BLaER1 treated with 17β-estradiol and CSF1 and Interleukin-3, amounts not matched to agents 10 nM and 100 nM (cell line): ENCODE measurements around the gene EP400.

ENCODE experiments used
- H3K27ac ChIP-seq, 11 experiments: shearing (Covaris generic); formaldehyde crosslinking; 2 replicates each; pipeline ENCODE4 v1.8.1; 2022
- H3K27me3 ChIP-seq, 11 experiments: shearing (Covaris generic); formaldehyde crosslinking; 2 replicates each; pipeline ENCODE4 v1.8.1; 2022
- H3K36me3 ChIP-seq, 11 experiments: shearing (Covaris generic); formaldehyde crosslinking; 2 replicates each; pipeline ENCODE4 v1.8.1; 2022
- H3K4me1 ChIP-seq, 10 experiments: shearing (Covaris generic); formaldehyde crosslinking; 2 replicates each; pipeline ENCODE4 v1.8.1; 2022
- H3K4me2 ChIP-seq, 11 experiments: shearing (Covaris generic); formaldehyde crosslinking; 2 replicates each; pipeline ENCODE4 v1.8.1; 2022
- H3K4me3 ChIP-seq, 10 experiments: shearing (Covaris generic); formaldehyde crosslinking; 2 replicates each; pipeline ENCODE4 v1.8.1; 2022
- H3K9ac ChIP-seq, 11 experiments: shearing (Covaris generic); formaldehyde crosslinking; 2 replicates each; pipeline ENCODE4 v1.8.1; 2022
- H3K9me3 ChIP-seq, 11 experiments: shearing (Covaris generic); formaldehyde crosslinking; replicated peaks in 1 of 11; 2 replicates each; pipeline ENCODE4 v1.8.1; 2022
- H4K20me1 ChIP-seq, 11 experiments: shearing (Covaris generic); formaldehyde crosslinking; 2 replicates each; pipeline ENCODE4 v1.8.1; 2022
- Cebpa-rat ChIP-seq, 11 experiments: shearing (Covaris generic); IDR thresholded peaks; 2 replicates each; pipeline ENCODE4 v1.8.1; 2022

EP400 gene, protein sequence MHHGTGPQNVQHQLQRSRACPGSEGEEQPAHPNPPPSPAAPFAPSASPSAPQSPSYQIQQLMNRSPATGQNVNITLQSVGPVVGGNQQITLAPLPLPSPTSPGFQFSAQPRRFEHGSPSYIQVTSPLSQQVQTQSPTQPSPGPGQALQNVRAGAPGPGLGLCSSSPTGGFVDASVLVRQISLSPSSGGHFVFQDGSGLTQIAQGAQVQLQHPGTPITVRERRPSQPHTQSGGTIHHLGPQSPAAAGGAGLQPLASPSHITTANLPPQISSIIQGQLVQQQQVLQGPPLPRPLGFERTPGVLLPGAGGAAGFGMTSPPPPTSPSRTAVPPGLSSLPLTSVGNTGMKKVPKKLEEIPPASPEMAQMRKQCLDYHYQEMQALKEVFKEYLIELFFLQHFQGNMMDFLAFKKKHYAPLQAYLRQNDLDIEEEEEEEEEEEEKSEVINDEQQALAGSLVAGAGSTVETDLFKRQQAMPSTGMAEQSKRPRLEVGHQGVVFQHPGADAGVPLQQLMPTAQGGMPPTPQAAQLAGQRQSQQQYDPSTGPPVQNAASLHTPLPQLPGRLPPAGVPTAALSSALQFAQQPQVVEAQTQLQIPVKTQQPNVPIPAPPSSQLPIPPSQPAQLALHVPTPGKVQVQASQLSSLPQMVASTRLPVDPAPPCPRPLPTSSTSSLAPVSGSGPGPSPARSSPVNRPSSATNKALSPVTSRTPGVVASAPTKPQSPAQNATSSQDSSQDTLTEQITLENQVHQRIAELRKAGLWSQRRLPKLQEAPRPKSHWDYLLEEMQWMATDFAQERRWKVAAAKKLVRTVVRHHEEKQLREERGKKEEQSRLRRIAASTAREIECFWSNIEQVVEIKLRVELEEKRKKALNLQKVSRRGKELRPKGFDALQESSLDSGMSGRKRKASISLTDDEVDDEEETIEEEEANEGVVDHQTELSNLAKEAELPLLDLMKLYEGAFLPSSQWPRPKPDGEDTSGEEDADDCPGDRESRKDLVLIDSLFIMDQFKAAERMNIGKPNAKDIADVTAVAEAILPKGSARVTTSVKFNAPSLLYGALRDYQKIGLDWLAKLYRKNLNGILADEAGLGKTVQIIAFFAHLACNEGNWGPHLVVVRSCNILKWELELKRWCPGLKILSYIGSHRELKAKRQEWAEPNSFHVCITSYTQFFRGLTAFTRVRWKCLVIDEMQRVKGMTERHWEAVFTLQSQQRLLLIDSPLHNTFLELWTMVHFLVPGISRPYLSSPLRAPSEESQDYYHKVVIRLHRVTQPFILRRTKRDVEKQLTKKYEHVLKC (N-terminal part only)

DNA sequence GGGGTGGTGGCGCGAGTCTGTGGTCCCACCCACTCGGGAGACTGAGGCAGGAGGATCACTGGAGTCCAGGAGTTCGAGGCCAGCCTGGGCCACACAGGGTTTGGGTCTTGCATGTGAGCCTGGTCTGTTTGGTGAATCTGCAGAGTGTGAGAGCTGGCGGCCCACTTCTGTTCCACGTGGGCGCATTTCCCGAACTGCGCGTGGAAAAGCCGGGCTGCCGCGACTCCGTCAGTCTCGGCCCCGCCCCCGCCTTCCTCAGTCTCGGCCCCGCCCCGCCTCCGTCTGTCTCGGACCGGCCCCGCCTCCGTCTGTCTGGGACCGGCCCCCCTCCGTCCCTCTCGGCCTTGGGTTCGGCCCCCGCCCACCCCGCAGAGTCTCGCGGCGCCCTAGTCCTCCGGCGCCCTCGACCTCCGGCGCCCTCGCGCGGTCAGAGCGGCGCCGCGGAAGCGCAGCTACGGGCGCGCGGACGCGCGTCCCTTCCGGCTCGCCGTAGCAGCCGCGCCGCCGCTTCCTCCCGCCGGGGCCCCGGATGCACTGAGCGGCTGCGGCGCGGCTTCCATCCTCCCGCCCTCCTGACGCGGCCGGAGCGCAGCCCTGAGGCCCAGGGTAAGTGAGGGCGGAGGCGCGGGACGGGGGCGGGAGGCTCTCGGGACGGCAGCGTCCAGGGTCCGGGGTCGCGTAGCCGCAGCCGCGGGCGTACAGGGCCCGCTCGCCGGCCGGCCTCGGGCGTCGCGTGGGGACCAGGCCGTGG is at the start of gene EP400:
Gene EP400, plus strand, starts transcription at position 512 of the 751 bp plus-strand sequence. CDS start 10,678 bp downstream, outside the sequence.
- Histone ChIP-seq H4K20me1 (peaks cover 14 to 66% (median 53%) of the 10 kb centered on the region in 11 experiments; a peak in 21 of 22 replicates), H3K4me3 (peak within 1 kb of the TSS; percentile 92 to 100 (median 98)), H3K9me3 (no peaks in the 10 kb centered on the region), H3K9ac (peak within 1 kb of the TSS; percentile 91 to 98 (median 97)), H3K4me2 (peak within 1 kb of the TSS; percentile 75 to 99 (median 91)), H3K27me3 (no peaks in the 10 kb centered on the region), H3K4me1 (peaks cover 13 to 53% (median 36%) of the 10 kb centered on the region in 10 experiments), H3K27ac (peak within 1 kb of the TSS; percentile 72 to 96 (median 92)), H3K36me3 (peaks cover 4 to 18% (median 11%) of the 10 kb centered on the region in 11 experiments; a peak in 20 of 22 replicates)
- no peak for TF ChIP-seq Cebpa-rat (IDR thresholded peaks at IDR 0.05)

DNA sequence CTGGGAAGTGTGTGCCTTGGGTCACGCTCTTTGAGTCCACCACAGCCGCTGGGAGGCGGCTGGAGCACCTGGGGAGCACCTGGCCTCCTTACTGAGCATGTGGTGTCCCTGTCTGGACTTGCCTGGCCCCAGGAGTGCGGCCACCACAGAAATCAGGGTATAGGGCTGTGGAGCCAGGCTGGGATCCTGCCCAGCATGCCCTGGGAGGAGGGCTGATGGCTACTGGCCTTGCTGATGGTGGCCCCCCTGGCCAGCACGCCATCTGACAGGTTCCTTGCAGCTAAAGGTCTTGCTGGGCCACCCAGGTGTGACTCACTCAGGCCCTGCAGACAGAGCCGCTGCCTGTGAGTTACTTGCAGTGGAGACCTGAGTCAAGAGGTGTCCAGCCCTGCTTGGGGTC is 49.3 kb upstream of the EP400 start:
- no peak overlapping the region for H3K4me3 ChIP-seq
- TF ChIP-seq Cebpa-rat (IDR thresholded peaks at IDR 0.05): no peak
- H3K9me3 ChIP-seq: no peaks in the 10 kb centered on the region
- H3K36me3 ChIP-seq: peaks cover 0 to 39% (median 17%) of the 10 kb centered on the region in 11 experiments; a peak in 15 of 22 replicates
- peaks cover 35 to 96% (median 86%) of the 10 kb centered on the region in 10 experiments for H3K4me1 ChIP-seq
- peak overlapping the region in 1 of 11 experiments; percentile 27; a peak in 2 of 22 replicates for H3K9ac ChIP-seq
- H3K27me3 ChIP-seq: no peaks in the 10 kb centered on the region
- peak overlapping the region in 2 of 11 experiments; percentile 37 to 54; a peak in 3 of 22 replicates for H3K27ac ChIP-seq
- H3K4me2 ChIP-seq: peak overlapping the region in 5 of 11 experiments; percentile 0 to 100 (median 28); a peak in 5 of 22 replicates
- H4K20me1 ChIP-seq: peaks cover 80 to 100% (median 100%) of the 10 kb centered on the region in 11 experiments

DNA sequence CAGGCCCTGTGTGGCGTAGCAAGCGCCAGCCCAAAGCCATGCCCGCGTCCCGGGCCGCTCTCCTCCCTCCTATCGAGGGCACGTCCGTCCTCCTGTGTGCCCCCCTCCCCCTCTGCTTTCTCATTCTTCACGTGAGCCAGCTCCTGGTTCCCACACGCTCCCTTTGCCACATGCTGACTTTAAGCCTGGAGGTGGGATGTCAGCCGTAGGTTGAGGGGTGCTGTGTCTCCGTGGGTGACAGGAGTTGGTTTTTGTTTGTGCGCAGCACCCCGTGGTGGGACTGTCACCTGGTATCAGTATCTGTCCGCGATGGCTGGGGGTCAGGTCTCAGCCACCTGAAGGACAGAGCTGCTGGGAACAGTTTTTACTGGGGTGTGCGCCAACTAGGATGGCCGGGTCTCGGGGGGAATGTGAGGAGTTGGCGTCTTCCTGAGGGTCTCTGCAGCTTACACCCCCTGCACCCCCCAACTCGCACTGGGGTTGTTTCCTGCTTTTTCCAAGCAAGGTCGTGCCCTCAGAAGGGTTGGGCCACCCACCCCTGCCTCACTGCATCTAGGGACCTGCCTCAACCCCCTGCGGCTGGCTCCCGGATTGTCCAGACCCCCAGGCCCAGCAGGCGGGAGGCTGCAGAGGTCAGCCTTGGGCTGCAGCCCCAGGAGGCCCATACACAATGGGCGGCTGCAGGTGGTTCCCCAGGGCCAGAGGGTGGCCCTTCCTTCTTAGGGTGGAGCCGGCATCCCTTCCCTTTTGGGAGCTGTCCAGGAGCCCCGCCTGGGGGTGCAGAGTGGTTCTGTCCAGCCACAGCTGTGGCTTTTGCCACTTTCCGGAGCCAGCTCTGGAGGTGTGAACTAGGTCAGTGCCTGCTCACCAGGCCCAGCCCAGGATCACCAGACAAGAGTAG is 48.1 kb upstream of the EP400 start:
- Histone ChIP-seq H3K9me3 (no peaks in the 10 kb centered on the region), H3K27ac (0 out of 22 replicates have a peak overlapping the region, but pooled peaks of 1 of the 11 experiments have one; percentile 17), H3K27me3 (no peaks in the 10 kb centered on the region), H3K4me1 (peaks cover 25 to 87% (median 75%) of the 10 kb centered on the region in 10 experiments), H3K4me3 (no peak overlapping the region), H3K9ac (peak overlapping the region in 3 of 11 experiments; percentile 39 to 59 (median 56); a peak in 4 of 22 replicates), H3K36me3 (peaks cover 0 to 51% (median 25%) of the 10 kb centered on the region in 11 experiments; a peak in 18 of 22 replicates), H3K4me2 (peak overlapping the region in 9 of 11 experiments; percentile 1 to 67 (median 44); a peak in 12 of 22 replicates), H4K20me1 (peaks cover 83 to 100% (median 100%) of the 10 kb centered on the region in 11 experiments)
- TF ChIP-seq Cebpa-rat (IDR thresholded peaks at IDR 0.05): no peak

DNA sequence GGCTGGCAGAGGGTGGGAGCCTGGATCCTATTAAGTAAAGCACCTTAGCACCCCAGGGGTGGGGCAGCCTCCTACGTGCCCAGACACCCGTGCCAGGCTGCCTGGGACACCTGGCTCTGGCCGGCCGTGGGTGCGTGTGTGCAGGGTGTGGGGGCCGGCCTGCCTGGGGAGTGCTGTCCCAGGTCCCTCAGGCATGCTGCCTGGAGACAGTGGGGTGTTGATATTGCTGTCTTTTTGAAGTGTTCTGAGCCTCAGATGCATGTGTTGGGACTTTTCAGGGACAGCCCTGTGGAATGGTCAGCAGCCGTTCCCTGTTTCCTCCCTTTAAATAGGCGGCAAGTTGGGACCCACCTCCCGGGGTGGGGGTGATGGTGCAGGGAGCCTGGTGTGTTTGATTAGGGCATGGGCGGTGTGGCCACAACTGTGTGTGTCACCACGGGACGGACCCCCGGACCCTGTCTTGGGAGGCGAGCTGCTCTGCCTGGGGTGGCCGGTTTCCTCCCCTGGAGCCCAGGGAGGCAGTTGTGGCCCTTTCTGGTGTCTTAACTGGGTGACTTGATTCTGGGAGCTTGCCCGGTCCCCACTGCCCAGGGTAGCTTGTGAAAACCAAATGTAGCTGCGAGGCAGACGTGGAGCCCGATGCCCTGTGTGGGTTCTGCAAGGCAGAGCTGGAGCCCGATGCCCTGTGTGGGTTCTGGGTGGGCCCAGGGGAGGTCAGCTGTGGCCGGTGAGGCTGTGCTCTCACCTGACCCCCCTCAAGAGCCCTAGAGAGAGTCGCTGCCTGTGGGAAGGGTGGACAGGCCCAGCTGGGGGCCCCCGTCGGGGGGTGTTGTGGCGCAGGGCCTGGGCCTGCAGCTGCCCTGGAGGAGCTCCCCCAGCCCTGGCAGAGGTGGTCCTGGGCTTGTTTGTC is 47.2 kb upstream of the EP400 start:
- peaks cover 83 to 100% (median 100%) of the 10 kb centered on the region in 11 experiments for H4K20me1 ChIP-seq
- H3K27ac ChIP-seq: peak overlapping the region in 4 of 11 experiments; percentile 4 to 48 (median 29); a peak in 5 of 22 replicates
- no peak for TF ChIP-seq Cebpa-rat (IDR thresholded peaks at IDR 0.05)
- H3K4me2 ChIP-seq: peak overlapping the region in 9 of 11 experiments; percentile 1 to 67 (median 44); a peak in 16 of 22 replicates
- no peaks in the 10 kb centered on the region for H3K9me3 ChIP-seq
- peaks cover 16 to 78% (median 66%) of the 10 kb centered on the region in 10 experiments for H3K4me1 ChIP-seq
- H3K9ac ChIP-seq: peak overlapping the region in 8 of 11 experiments; percentile 6 to 59 (median 40); a peak in 10 of 22 replicates
- peaks cover 4 to 60% (median 34%) of the 10 kb centered on the region in 11 experiments; a peak in 21 of 22 replicates for H3K36me3 ChIP-seq
- no peaks in the 10 kb centered on the region for H3K27me3 ChIP-seq
- H3K4me3 ChIP-seq: no peak overlapping the region

DNA sequence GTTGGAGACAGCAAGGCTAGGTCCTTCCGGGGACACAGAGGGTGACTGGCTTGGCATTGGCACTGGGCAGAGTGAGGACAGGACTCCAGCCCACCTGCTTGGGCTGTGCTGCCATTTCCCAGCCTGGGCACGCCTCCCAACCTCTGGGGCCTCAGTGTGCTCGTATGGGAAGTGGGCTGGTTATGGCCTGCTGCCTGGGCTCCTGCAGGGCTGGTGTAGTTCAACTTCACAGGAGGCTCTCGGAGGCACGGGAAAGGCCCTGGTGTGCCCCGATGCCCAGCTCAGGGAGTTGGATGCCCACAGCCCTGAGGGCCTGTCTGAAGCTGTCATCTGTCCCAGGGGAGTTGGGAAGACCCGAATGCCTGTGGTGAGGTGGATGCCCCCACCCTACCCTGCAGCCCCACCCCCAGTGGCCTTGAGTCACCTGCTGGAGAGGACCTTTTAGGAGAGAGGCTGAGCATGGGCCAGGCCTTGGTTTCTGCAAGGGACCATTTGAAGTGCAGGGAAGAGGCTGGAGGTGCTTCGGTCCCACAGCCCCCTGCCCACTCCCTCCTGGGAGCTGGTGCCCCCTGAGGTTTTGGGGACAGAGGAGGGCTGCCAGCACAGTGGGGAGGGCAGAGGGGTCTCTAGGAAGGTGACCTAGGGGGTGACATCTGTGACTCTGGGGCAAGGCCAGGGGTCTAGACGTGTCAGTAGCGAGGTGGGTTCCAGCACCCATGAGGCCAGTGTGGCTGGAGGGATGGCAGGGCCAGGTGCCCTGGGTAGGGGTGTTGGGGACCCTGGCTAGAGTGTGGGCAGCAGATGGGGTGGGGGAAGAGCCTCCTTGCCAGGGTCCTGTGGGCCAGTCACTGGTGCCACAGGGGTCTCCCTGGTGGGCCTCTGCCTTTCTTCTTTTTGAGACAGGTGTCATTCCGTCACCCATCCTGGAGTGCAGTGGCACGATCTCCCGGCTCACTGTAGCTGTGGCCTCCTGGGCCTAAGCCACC is 46.2 kb upstream of the EP400 start:
- Histone ChIP-seq H3K9me3 (no peaks in the 10 kb centered on the region), H3K36me3 (peaks cover 9 to 62% (median 41%) of the 10 kb centered on the region in 11 experiments), H3K4me3 (no peak overlapping the region), H3K9ac (peak overlapping the region in 7 of 11 experiments; percentile 6 to 59 (median 42); a peak in 9 of 22 replicates), H3K27ac (peak overlapping the region in 3 of 11 experiments; percentile 4 to 48 (median 32); a peak in 5 of 22 replicates), H3K4me1 (peaks cover 8 to 74% (median 62%) of the 10 kb centered on the region in 10 experiments; a peak in 19 of 20 replicates), H4K20me1 (peaks cover 79 to 100% (median 97%) of the 10 kb centered on the region in 11 experiments), H3K4me2 (peak overlapping the region in 8 of 11 experiments; percentile 24 to 67 (median 48); a peak in 15 of 22 replicates), H3K27me3 (no peaks in the 10 kb centered on the region)
- TF ChIP-seq Cebpa-rat (IDR thresholded peaks at IDR 0.05): no peak
